ENCODE measurements around the gene STK16. TPM values are rescaled to one million over a fixed set of nuclear protein-coding genes. Genes with fewer than 3 reads are reported as not detected.

The STK16 gene
- total RNA-seq, 4 donors from 2014 or later, result 4.4 to 19.3 (median 14.2) TPM

- H3K4me3 ChIP-seq, result no peak overlapping the region
- TF ChIP-seq, protein P1, sequence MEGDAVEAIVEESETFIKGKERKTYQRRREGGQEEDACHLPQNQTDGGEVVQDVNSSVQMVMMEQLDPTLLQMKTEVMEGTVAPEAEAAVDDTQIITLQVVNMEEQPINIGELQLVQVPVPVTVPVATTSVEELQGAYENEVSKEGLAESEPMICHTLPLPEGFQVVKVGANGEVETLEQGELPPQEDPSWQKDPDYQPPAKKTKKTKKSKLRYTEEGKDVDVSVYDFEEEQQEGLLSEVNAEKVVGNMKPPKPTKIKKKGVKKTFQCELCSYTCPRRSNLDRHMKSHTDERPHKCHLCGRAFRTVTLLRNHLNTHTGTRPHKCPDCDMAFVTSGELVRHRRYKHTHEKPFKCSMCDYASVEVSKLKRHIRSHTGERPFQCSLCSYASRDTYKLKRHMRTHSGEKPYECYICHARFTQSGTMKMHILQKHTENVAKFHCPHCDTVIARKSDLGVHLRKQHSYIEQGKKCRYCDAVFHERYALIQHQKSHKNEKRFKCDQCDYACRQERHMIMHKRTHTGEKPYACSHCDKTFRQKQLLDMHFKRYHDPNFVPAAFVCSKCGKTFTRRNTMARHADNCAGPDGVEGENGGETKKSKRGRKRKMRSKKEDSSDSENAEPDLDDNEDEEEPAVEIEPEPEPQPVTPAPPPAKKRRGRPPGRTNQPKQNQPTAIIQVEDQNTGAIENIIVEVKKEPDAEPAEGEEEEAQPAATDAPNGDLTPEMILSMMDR (IDR thresholded peaks at IDR 0.05 in 4 of 5, conservative IDR thresholded peaks at IDR 0.05 in 1 of 5), result no peak
- TF ChIP-seq POLR2A (IDR thresholded peaks at IDR 0.05), result no peak
- intact Hi-C loops (cut with DNase I; ENCODE audit: low total_unique reads), result no loop called here
- no peaks in the 10 kb centered on the region for H3K36me3 ChIP-seq
- no peak overlapping the region for H3K27ac ChIP-seq
- no peaks in the 10 kb centered on the region for H3K27me3 ChIP-seq
- H3K9me3 ChIP-seq, result no peaks in the 10 kb centered on the region
- in situ Hi-C loops (cut with MboI; ENCODE audit: low sequenced_read_pairs in 4 of 4), result no loop called here
- DNase-seq, result no peak
- no peaks in the 10 kb centered on the region for H3K4me1 ChIP-seq
- no peak for ATAC-seq
Measured at GRCh38 chr2:219266232-219266631, 21.0 kb downstream of the STK16 start.

GRCh38 chr2:219266886-219267285, 21.6 kb downstream of the STK16 start:
- DNase-seq (no peak), ATAC-seq (no peak)
- TF ChIP-seq, protein P1 (IDR thresholded peaks at IDR 0.05 in 4 of 5, conservative IDR thresholded peaks at IDR 0.05 in 1 of 5), result no peak
- TF ChIP-seq POLR2A (IDR thresholded peaks at IDR 0.05), result no peak
- Histone ChIP-seq H3K4me3 (no peak overlapping the region), H3K36me3 (no peaks in the 10 kb centered on the region), H3K4me1 (no peaks in the 10 kb centered on the region), H3K9me3 (no peaks in the 10 kb centered on the region), H3K27me3 (no peaks in the 10 kb centered on the region), H3K27ac (no peak overlapping the region)
- in situ Hi-C loops (cut with MboI; ENCODE audit: low sequenced_read_pairs in 4 of 4), result no loop called here
- intact Hi-C loops (cut with DNase I; ENCODE audit: low total_unique reads), result no loop called here

DNA sequence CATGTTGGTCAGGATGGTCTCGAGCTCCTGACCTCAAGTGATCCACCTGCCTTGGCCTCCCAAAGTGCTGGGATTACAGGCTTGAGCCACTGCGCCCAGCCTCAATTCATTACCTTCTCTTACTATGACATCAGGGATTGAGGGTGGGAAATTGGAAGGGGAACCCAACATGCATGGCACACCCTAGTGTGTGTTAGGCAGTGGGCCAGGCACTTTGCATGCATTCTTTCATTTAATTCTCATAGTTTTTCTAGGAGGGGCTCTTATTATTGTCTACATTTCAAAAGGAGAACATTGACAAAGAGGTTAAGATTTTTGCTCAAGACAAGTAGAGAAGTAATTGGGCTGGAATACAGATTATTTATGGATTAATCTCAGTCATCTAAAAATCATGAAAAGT, 23.0 kb downstream of the STK16 start:
- H3K4me3 ChIP-seq, result no peak overlapping the region
- no peak for TF ChIP-seq POLR2A (IDR thresholded peaks at IDR 0.05)
- DNase-seq (no peak), ATAC-seq (no peak)
- H3K27ac ChIP-seq, result no peak overlapping the region
- in situ Hi-C loops (cut with MboI; ENCODE audit: low sequenced_read_pairs in 4 of 4), result no loop called here
- H3K36me3 ChIP-seq, result no peaks in the 10 kb centered on the region
- H3K9me3 ChIP-seq, result no peaks in the 10 kb centered on the region
- intact Hi-C loops (cut with DNase I; ENCODE audit: low total_unique reads), result no loop called here
- H3K27me3 ChIP-seq, result no peaks in the 10 kb centered on the region
- no peaks in the 10 kb centered on the region for H3K4me1 ChIP-seq

DNA sequence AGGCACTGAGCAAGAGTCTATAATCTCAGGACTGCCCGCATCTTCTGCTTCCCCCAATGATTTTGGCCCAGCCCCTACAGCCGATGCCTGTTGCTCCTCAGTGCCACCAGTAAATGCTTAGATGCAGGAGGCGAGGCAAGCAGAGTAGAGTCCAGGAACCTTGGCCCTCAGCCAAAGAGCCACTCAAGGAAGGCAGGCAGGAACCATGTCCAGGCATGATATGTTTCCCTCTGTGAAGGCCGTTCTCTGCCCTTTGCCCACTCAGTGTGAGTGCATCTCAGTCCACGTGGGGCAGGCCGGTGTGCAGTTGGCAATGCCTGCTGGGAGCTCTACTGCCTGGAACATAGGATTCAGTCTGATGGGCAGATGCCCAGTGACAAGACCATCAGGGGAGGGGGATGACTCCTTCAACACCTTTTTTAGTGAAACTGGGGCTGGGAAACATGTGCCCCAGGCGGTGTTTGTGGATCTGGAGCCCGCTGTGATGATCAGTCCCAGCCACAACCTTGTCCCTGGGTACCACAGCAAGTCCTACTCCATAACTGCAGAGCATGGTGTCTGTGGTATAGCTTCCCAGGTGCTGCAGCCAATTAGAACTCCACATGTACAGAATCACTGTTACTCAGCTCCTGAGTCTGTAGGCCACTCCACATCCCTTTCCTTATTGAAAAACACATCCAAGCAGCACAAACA, 24.2 kb downstream of the STK16 start:
- TF ChIP-seq, protein P1 (IDR thresholded peaks at IDR 0.05 in 4 of 5, conservative IDR thresholded peaks at IDR 0.05 in 1 of 5), result no peak
- no peak for TF ChIP-seq POLR2A (IDR thresholded peaks at IDR 0.05)
- H3K4me1 ChIP-seq, result peaks cover 8 to 9% of the 10 kb centered on the region in 2 donors
- H3K27ac ChIP-seq, result no peak overlapping the region
- intact Hi-C loops (cut with DNase I; ENCODE audit: low total_unique reads) (loop anchor here (10.0 kb wide), 1 partner anchor 985 kb away; no protein-coding TSS in a partner anchor), in situ Hi-C loops (cut with MboI; ENCODE audit: low sequenced_read_pairs in 4 of 4) (loop anchor here in 1 of 4 donors (10.0 kb wide), 1 partner anchor 115 kb away; no protein-coding TSS in a partner anchor)
- DNase-seq (no peak), ATAC-seq (no peak)
- no peaks in the 10 kb centered on the region for H3K9me3 ChIP-seq
- no peaks in the 10 kb centered on the region for H3K36me3 ChIP-seq
- no peaks in the 10 kb centered on the region for H3K27me3 ChIP-seq
- no peak overlapping the region for H3K4me3 ChIP-seq

DNA sequence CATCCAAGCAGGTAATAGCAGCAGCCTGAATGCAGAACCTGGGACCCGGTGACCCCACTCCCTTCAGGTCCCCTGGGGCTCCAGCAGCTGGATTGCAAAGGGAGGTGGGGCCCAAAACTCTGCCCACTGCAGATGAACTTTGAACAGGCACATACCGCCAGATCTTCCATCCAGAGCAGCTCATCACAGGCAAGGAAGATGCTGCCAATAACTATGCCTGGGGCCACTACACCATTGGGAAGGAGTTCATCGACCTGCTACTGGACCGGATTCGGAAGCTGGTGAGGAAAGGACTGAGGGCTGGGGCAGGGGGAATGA, 24.7 kb downstream of the STK16 start:
- Histone ChIP-seq H3K36me3 (no peaks in the 10 kb centered on the region), H3K27ac (no peak overlapping the region), H3K27me3 (no peaks in the 10 kb centered on the region), H3K4me3 (no peak overlapping the region), H3K9me3 (no peaks in the 10 kb centered on the region), H3K4me1 (peaks cover 13 to 14% of the 10 kb centered on the region in 2 donors)
- in situ Hi-C loops (cut with MboI; ENCODE audit: low sequenced_read_pairs in 4 of 4), result loop anchor here in 1 of 4 donors (10.0 kb wide), 1 partner anchor 115 kb away; no protein-coding TSS in a partner anchor
- DNase-seq, result no peak
- intact Hi-C loops (cut with DNase I; ENCODE audit: low total_unique reads), result loop anchor here (10.0 kb wide), 1 partner anchor 985 kb away; no protein-coding TSS in a partner anchor
- no peak for ATAC-seq
- TF ChIP-seq, protein P1 (IDR thresholded peaks at IDR 0.05 in 4 of 5, conservative IDR thresholded peaks at IDR 0.05 in 1 of 5), result no peak
- TF ChIP-seq POLR2A (IDR thresholded peaks at IDR 0.05), result no peak
